K562 (cell line): ENCODE results near the gene DPP9. TPM values are rescaled to one million over a fixed set of nuclear protein-coding genes. Genes with fewer than 3 reads are reported as not detected.
A peak's percentile ranks its signal among the peaks of the same experiment; 100 is the strongest.

Experiments used
- CREB1 ChIP-seq, 2 experiments: sonication (generic) in 1 of 2; formaldehyde crosslinking in 1 of 2; IDR thresholded peaks; 2 replicates each; pipeline versions ENCODE4 v1.6.1 to v1.8.0; 2012 to 2022; ENCODE audit warnings: inconsistent platforms in 1 of 2, mild to moderate bottlenecking in 1 of 2, missing genetic modification reagents in 1 of 2, moderate library complexity in 1 of 2
- CREM ChIP-seq: IDR thresholded peaks from 2 replicates; pipeline ENCODE4 v1.6.1; 2014; ENCODE audit warnings: antibody characterized with exemption, low read depth
- CTBP1 ChIP-seq: fragments of 450-650 bp; IDR thresholded peaks from 2 replicates; pipeline ENCODE4 v1.6.1; 2016; ENCODE audit warnings: borderline replicate concordance
- ELF2 ChIP-seq: fragments of 250-450 bp; sonication (Bioruptor Pico); IDR thresholded peaks from 2 replicates; pipeline ENCODE4 v1.5.0; 2021; ENCODE audit warnings: mild to moderate bottlenecking
- FOXA1 ChIP-seq: fragments of 450-650 bp; IDR thresholded peaks from 2 replicates; pipeline ENCODE4 v1.6.1; 2016; ENCODE audit warnings: mild to moderate bottlenecking, borderline replicate concordance
- HOXB6 ChIP-seq: fragments of 250-450 bp; sonication (Bioruptor Pico); IDR thresholded peaks from 2 replicates; pipeline ENCODE4 v1.5.1; 2022; ENCODE audit warnings: mild to moderate bottlenecking, borderline replicate concordance
- TCF3 ChIP-seq: sonication (generic); formaldehyde crosslinking; IDR thresholded peaks from 2 replicates; pipeline ENCODE4 v1.4.0; 2020; ENCODE audit warnings: mild to moderate bottlenecking, missing genetic modification reagents
- ZNF146 ChIP-seq: IDR thresholded peaks from one replicate; pipeline ENCODE4 v1.6.1; 2018; ENCODE audit warnings: missing compliant biosample characterization; ENCODE audit not compliant: unreplicated experiment
- ZNF41 ChIP-seq: fragments of 250-450 bp; sonication (Bioruptor Pico); conservative IDR thresholded peaks from 2 replicates; pipeline ENCODE4 v1.4.0; 2020; ENCODE audit warnings: mild to moderate bottlenecking
- polyA plus RNA-seq, 8 experiments: library from polyadenylated mRNA; depleted of rRNA in 4 of 8; stranded (reverse) in 5 of 8; unstranded in 3 of 8; fragments of >200 nt; fragmentation: Nextera tagmentation in 2 of 8; fragmentation: Illumina TruSeq in 1 of 8; extraction: Ambion mirVana in 2 of 8; extraction: Trizol in 1 of 8; gene quantifications; 2 replicates each; pipeline versions ENCODE4 v1.2.1 to v1.2.3, GENCODE V29; 2011 to 2014; ENCODE audit warnings: inconsistent platforms in 1 of 8, missing spikeins in 1 of 8
- total RNA-seq, 7 experiments: library from RNA; depleted of rRNA in 6 of 7; stranded (reverse); fragments of >200 nt in 6 of 7; fragmentation: Illumina TruSeq in 2 of 7; extraction: Trizol in 2 of 7; gene quantifications; 2 replicates each; pipeline versions ENCODE4 v1.2.1 to v1.2.3, GENCODE V29; 2011 to 2021; ENCODE audit warnings: low replicate concordance in 1 of 7
- TF ChIP-seq, protein P1 (sequence below): sonication (generic); formaldehyde crosslinking; IDR thresholded peaks from 2 replicates; pipeline ENCODE4 v1.8.0; 2022; ENCODE audit warnings: mild to moderate bottlenecking, low read depth, missing genetic modification reagents
- TF ChIP-seq, protein P2 (sequence below): fragments of 250-450 bp; sonication (Bioruptor Pico); IDR thresholded peaks from 2 replicates; pipeline ENCODE4 v1.8.0; 2021; ENCODE audit warnings: moderate library complexity, mild to moderate bottlenecking, inconsistent platforms
- TF ChIP-seq, protein P3 (sequence below): sonication (generic); formaldehyde crosslinking; IDR thresholded peaks from 2 replicates; pipeline ENCODE4 v1.8.0; 2022; ENCODE audit warnings: missing genetic modification reagents, mild to moderate bottlenecking, moderate library complexity, borderline replicate concordance
- TF ChIP-seq, protein P4 (sequence below): fragments of 150-350 bp; conservative IDR thresholded peaks from 2 replicates; pipeline ENCODE4 v1.6.1; 2014; ENCODE audit warnings: low read length
- TF ChIP-seq, protein P5 (sequence below): fragments of 450-650 bp; IDR thresholded peaks from 2 replicates; pipeline ENCODE4 v1.6.1; 2018; ENCODE audit warnings: mild to moderate bottlenecking, low read depth; ENCODE audit not compliant: partially characterized antibody
- TF ChIP-seq, protein P6 (sequence below): sonication (generic); formaldehyde crosslinking; IDR thresholded peaks from 2 replicates; pipeline ENCODE4 v1.8.0; 2022; ENCODE audit warnings: mild to moderate bottlenecking, missing genetic modification reagents
- TF ChIP-seq, protein P7 (sequence below): fragments of 250-450 bp; sonication (Bioruptor Pico); IDR thresholded peaks from 2 replicates; pipeline ENCODE4 v1.8.0; 2022; ENCODE audit warnings: inconsistent platforms, mild to moderate bottlenecking, moderate library complexity, borderline replicate concordance

Gene DPP9
- total and polyA plus RNA-seq, 9 of the 15 experiments (the other 6 are each of a cell fraction or from before 2014, with no cell fraction given) = 0.90 to 66.7 (median 24.5) TPM

DNA sequence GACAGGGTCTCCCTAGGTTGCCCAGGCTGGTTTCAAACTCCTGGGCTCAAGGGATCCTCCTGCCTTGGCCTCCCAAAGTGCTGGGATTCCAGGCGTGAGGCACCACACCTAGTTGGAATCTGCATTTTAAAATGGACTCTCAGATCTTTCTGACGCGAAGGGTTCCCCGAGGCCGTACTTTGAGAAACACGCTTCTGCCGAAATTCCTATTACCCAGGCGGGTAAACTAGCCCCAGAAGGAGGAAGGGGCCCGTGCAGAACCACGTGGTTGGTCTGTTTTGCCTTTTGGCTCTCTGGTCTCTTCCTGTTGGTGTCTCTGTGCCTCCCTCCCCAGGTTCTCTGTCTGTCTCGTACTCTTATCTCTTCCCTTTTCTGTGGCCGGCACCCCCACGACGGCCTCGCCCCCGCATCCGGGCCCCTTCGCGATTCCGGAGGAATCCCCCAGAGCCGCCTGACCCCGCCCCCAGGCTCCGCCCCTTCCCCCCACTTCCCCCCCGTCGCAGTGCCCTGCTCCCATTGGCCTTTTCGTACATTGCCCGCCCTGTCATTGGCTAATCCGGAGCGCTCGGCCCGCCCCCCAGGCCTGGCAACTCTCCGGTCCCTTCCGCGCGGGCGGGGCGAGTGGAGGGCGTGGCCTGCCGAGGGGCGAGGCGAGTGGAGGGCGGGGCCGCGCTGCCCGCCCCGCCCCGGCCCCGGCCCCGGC lies 84.7 kb downstream of the DPP9 start, which contains the start of gene TNFAIP8L1 (continued):
- TF ChIP-seq HOXB6 (CRISPR knock-in tag) = no peak
- TF ChIP-seq, protein P1, sequence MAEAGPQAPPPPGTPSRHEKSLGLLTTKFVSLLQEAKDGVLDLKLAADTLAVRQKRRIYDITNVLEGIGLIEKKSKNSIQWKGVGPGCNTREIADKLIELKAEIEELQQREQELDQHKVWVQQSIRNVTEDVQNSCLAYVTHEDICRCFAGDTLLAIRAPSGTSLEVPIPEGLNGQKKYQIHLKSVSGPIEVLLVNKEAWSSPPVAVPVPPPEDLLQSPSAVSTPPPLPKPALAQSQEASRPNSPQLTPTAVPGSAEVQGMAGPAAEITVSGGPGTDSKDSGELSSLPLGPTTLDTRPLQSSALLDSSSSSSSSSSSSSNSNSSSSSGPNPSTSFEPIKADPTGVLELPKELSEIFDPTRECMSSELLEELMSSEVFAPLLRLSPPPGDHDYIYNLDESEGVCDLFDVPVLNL = no peak
- TF ChIP-seq, protein P2, sequence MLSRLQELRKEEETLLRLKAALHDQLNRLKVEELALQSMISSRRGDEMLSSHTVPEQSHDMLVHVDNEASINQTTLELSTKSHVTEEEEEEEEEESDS (CRISPR knock-in tag) = no peak
- peak; percentile 80 for TF ChIP-seq CREM
- TF ChIP-seq, protein P3, sequence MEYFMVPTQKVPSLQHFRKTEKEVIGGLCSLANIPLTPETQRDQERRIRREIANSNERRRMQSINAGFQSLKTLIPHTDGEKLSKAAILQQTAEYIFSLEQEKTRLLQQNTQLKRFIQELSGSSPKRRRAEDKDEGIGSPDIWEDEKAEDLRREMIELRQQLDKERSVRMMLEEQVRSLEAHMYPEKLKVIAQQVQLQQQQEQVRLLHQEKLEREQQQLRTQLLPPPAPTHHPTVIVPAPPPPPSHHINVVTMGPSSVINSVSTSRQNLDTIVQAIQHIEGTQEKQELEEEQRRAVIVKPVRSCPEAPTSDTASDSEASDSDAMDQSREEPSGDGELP = no peak; the same call in 1 of the 2 replicates
- peak; percentile 40; the same call in 1 of the 2 replicates for TF ChIP-seq CTBP1
- no peak for TF ChIP-seq CREB1 (IDR thresholded peaks at IDR 0.05)
- peak; percentile 61; the same call in 1 of the 2 replicates for TF ChIP-seq CREB1 (CRISPR knock-in tag; IDR thresholded peaks at IDR 0.05)
- TF ChIP-seq ELF2 (CRISPR knock-in tag) = no peak
- TF ChIP-seq FOXA1 = no peak
- no peak for TF ChIP-seq ZNF41 (CRISPR knock-in tag)
- no peak for TF ChIP-seq ZNF146
- peak; percentile 46 for TF ChIP-seq TCF3 (CRISPR knock-in tag)
- TF ChIP-seq, protein P4, sequence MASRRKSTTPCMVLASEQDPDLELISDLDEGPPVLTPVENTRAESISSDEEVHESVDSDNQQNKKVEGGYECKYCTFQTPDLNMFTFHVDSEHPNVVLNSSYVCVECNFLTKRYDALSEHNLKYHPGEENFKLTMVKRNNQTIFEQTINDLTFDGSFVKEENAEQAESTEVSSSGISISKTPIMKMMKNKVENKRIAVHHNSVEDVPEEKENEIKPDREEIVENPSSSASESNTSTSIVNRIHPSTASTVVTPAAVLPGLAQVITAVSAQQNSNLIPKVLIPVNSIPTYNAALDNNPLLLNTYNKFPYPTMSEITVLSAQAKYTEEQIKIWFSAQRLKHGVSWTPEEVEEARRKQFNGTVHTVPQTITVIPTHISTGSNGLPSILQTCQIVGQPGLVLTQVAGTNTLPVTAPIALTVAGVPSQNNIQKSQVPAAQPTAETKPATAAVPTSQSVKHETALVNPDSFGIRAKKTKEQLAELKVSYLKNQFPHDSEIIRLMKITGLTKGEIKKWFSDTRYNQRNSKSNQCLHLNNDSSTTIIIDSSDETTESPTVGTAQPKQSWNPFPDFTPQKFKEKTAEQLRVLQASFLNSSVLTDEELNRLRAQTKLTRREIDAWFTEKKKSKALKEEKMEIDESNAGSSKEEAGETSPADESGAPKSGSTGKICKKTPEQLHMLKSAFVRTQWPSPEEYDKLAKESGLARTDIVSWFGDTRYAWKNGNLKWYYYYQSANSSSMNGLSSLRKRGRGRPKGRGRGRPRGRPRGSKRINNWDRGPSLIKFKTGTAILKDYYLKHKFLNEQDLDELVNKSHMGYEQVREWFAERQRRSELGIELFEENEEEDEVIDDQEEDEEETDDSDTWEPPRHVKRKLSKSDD = no peak
- TF ChIP-seq, protein P5, sequence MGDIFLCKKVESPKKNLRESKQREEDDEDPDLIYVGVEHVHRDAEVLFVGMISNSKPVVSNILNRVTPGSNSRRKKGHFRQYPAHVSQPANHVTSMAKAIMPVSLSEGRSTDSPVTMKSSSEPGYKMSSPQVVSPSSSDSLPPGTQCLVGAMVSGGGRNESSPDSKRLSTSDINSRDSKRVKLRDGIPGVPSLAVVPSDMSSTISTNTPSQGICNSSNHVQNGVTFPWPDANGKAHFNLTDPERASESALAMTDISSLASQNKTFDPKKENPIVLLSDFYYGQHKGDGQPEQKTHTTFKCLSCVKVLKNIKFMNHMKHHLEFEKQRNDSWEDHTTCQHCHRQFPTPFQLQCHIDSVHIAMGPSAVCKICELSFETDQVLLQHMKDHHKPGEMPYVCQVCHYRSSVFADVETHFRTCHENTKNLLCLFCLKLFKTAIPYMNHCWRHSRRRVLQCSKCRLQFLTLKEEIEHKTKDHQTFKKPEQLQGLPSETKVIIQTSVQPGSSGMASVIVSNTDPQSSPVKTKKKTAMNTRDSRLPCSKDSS = no peak
- TF ChIP-seq, protein P6, sequence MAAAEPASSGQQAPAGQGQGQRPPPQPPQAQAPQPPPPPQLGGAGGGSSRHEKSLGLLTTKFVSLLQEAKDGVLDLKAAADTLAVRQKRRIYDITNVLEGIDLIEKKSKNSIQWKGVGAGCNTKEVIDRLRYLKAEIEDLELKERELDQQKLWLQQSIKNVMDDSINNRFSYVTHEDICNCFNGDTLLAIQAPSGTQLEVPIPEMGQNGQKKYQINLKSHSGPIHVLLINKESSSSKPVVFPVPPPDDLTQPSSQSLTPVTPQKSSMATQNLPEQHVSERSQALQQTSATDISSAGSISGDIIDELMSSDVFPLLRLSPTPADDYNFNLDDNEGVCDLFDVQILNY (CRISPR knock-in tag) = no peak
- TF ChIP-seq, protein P7, sequence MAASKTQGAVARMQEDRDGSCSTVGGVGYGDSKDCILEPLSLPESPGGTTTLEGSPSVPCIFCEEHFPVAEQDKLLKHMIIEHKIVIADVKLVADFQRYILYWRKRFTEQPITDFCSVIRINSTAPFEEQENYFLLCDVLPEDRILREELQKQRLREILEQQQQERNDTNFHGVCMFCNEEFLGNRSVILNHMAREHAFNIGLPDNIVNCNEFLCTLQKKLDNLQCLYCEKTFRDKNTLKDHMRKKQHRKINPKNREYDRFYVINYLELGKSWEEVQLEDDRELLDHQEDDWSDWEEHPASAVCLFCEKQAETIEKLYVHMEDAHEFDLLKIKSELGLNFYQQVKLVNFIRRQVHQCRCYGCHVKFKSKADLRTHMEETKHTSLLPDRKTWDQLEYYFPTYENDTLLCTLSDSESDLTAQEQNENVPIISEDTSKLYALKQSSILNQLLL (CRISPR knock-in tag) = no peak
